Activated CD4-positive, alpha-beta T cell treated with anti-CD3 and anti-CD28 coated beads, Interleukin-2, amount 10 ng/mL, durations not matched to agents 7 days and 5 days (primary cell): ENCODE measurements around the gene SMIM30. TPM values are rescaled to one million over a fixed set of nuclear protein-coding genes. Genes with fewer than 3 reads are reported as not detected.
A peak's percentile ranks its signal among the peaks of the same experiment; 100 is the strongest.
"Not testable (repeated sequence)": the region's sequence is repeated elsewhere in the genome, so short reads cannot be mapped to it uniquely, and the experiment has no call there.

Experiments
- CTCF ChIA-PET: fragments of 350-600 bp; sonication (Branson Sonifier 250); formaldehyde crosslinking; loops from one replicate; lab custom pipeline; 2021; ENCODE audit warnings: antibody characterized with exemption; lab: Charles Lee
- POLR2A ChIA-PET: fragments of 350-600 bp; sonication (Branson Sonifier 250); formaldehyde crosslinking; loops from one replicate; lab custom pipeline; 2021; ENCODE audit warnings: antibody characterized with exemption; lab: Charles Lee
- DNase-seq: peaks from one replicate; pipeline ENCODE4 v3.0.0-alpha.2; 2020
- H3K27ac Mint-ChIP-seq: one replicate; pipeline ENCODE4 v1.8.0; 2021; ENCODE audit warnings: mild to moderate bottlenecking, moderate library complexity, mixed read lengths
- H3K27me3 Mint-ChIP-seq: one replicate; pipeline ENCODE4 v1.8.0; 2021; ENCODE audit warnings: mixed read lengths
- H3K36me3 Mint-ChIP-seq: one replicate; pipeline ENCODE4 v1.8.0; 2021; ENCODE audit warnings: low read depth, mixed read lengths
- H3K4me1 Mint-ChIP-seq: one replicate; pipeline ENCODE4 v1.8.0; 2021; ENCODE audit warnings: mixed read lengths
- H3K4me3 Mint-ChIP-seq: one replicate; pipeline ENCODE4 v1.8.0; 2021; ENCODE audit warnings: mild to moderate bottlenecking, moderate library complexity, mixed read lengths
- H3K9me3 Mint-ChIP-seq: one replicate; pipeline ENCODE4 v1.8.0; 2021; ENCODE audit warnings: mixed read lengths
- total RNA-seq, 2 experiments: library from RNA; stranded (reverse); gene quantifications; one replicate each; pipeline ENCODE4 v1.2.3, GENCODE V29; 2021

The SMIM30 gene
- 10 to 100 TPM; 15.5 to 23.0 TPM for total RNA-seq

GRCh38 chr7:113118074-113118959, at the start of gene SMIM30:
Gene SMIM30 (minus strand): TSS chr7:113118554. CDS start chr7:113117578, 976 bp downstream.
- DNase-seq: peak; percentile 91
- Mint-ChIP-seq H3K4me3 (peak within 1 kb of the TSS; percentile 96), H3K36me3 (peaks cover 7% of the 10 kb centered on the region), H3K4me1 (peaks cover 31% of the 10 kb centered on the region), H3K27me3 (no peaks in the 10 kb centered on the region), H3K9me3 (peaks cover 5% of the 10 kb centered on the region), H3K27ac (peak within 1 kb of the TSS; percentile 96)
- ChIA-PET POLR2A (interaction anchor here (0.6 kb wide), 1 partner anchor 23 kb away, joined by 3 read pairs; no protein-coding TSS in a partner anchor), CTCF (no interaction called here)

- CTCF ChIA-PET, H3K9me3 Mint-ChIP-seq, H3K36me3 Mint-ChIP-seq, H3K4me1 Mint-ChIP-seq, POLR2A ChIA-PET, DNase-seq, H3K27ac Mint-ChIP-seq, H3K27me3 Mint-ChIP-seq, H3K4me3 Mint-ChIP-seq: not testable (repeated sequence)
These were observed 47.8 kb upstream of the SMIM30 start for GRCh38 chr7:113166176-113166575.

- POLR2A ChIA-PET: no interaction called here
- no peak overlapping the region for H3K27ac Mint-ChIP-seq
- H3K36me3 Mint-ChIP-seq: no peaks in the 10 kb centered on the region
- CTCF ChIA-PET: no interaction called here
- no peaks in the 10 kb centered on the region for H3K4me1 Mint-ChIP-seq
- H3K27me3 Mint-ChIP-seq: no peaks in the 10 kb centered on the region
- no peaks in the 10 kb centered on the region for H3K9me3 Mint-ChIP-seq
- no peak overlapping the region for H3K4me3 Mint-ChIP-seq
- no peak for DNase-seq
These were observed 42.7 kb upstream of the SMIM30 start for GRCh38 chr7:113161050-113161449.

GRCh38 chr7:113159746-113160339, 41.5 kb upstream of the SMIM30 start:
- CTCF ChIA-PET: interaction anchor here (1.7 kb wide), 1 partner anchor 10 kb away, joined by 4 read pairs; no protein-coding TSS in a partner anchor
- POLR2A ChIA-PET: no interaction called here
- Mint-ChIP-seq H3K4me3 (no peak overlapping the region), H3K27me3 (peaks cover 1% of the 10 kb centered on the region), H3K27ac (no peak overlapping the region), H3K36me3 (no peaks in the 10 kb centered on the region), H3K4me1 (no peaks in the 10 kb centered on the region), H3K9me3 (no peaks in the 10 kb centered on the region)
- peak; percentile 6 for DNase-seq

- H3K4me1 Mint-ChIP-seq: no peaks in the 10 kb centered on the region
- no peaks in the 10 kb centered on the region for H3K9me3 Mint-ChIP-seq
- POLR2A ChIA-PET: no interaction called here
- H3K36me3 Mint-ChIP-seq: no peaks in the 10 kb centered on the region
- no peak overlapping the region for H3K4me3 Mint-ChIP-seq
- H3K27me3 Mint-ChIP-seq: peaks cover 2% of the 10 kb centered on the region
- H3K27ac Mint-ChIP-seq: no peak overlapping the region
- CTCF ChIA-PET: interaction anchor here (1.7 kb wide), 1 partner anchor 9 kb away, joined by 4 read pairs; no protein-coding TSS in a partner anchor
- DNase-seq: no peak
These were observed 40.4 kb upstream of the SMIM30 start for GRCh38 chr7:113158756-113159155.

GRCh38 chr7:113154117-113154516, 35.8 kb upstream of the SMIM30 start:
- CTCF ChIA-PET: no interaction called here
- Mint-ChIP-seq H3K27me3 (peaks cover 8% of the 10 kb centered on the region), H3K9me3 (no peaks in the 10 kb centered on the region), H3K36me3 (no peaks in the 10 kb centered on the region), H3K27ac (no peak overlapping the region), H3K4me3 (no peak overlapping the region), H3K4me1 (no peaks in the 10 kb centered on the region)
- POLR2A ChIA-PET: no interaction called here
- DNase-seq: no peak

GRCh38 chr7:113144817-113145216, 26.5 kb upstream of the SMIM30 start:
- ChIA-PET CTCF (no interaction called here), POLR2A (no interaction called here)
- Mint-ChIP-seq H3K27me3 (peaks cover 16% of the 10 kb centered on the region), H3K4me1 (no peaks in the 10 kb centered on the region), H3K9me3 (no peaks in the 10 kb centered on the region), H3K4me3 (no peak overlapping the region), H3K27ac (no peak overlapping the region), H3K36me3 (no peaks in the 10 kb centered on the region)
- no peak for DNase-seq

- no peak for DNase-seq
- CTCF ChIA-PET: no interaction called here
- POLR2A ChIA-PET: no interaction called here
- peaks cover 16% of the 10 kb centered on the region for H3K27me3 Mint-ChIP-seq
- no peaks in the 10 kb centered on the region for H3K4me1 Mint-ChIP-seq
- H3K9me3 Mint-ChIP-seq: no peaks in the 10 kb centered on the region
- no peaks in the 10 kb centered on the region for H3K36me3 Mint-ChIP-seq
- H3K4me3 Mint-ChIP-seq: no peak overlapping the region
- no peak overlapping the region for H3K27ac Mint-ChIP-seq
These were observed 25.3 kb upstream of the SMIM30 start for GRCh38 chr7:113143486-113144257.

- no peaks in the 10 kb centered on the region for H3K36me3 Mint-ChIP-seq
- H3K4me3 Mint-ChIP-seq: no peak overlapping the region
- peaks cover 13% of the 10 kb centered on the region for H3K27me3 Mint-ChIP-seq
- H3K9me3 Mint-ChIP-seq: no peaks in the 10 kb centered on the region
- H3K4me1 Mint-ChIP-seq: no peaks in the 10 kb centered on the region
- H3K27ac Mint-ChIP-seq: no peak overlapping the region
- ChIA-PET POLR2A (no interaction called here), CTCF (interaction anchor here (1.1 to 1.7 kb wide), 2 partner anchors 12 to 18 kb away, joined by 3 to 4 read pairs; no protein-coding TSS in a partner anchor)
- no peak for DNase-seq
These were observed 24.2 kb upstream of the SMIM30 start for GRCh38 chr7:113142385-113143119.

- Mint-ChIP-seq H3K27me3 (peaks cover 13% of the 10 kb centered on the region), H3K4me1 (no peaks in the 10 kb centered on the region), H3K4me3 (no peak overlapping the region), H3K27ac (no peak overlapping the region), H3K36me3 (no peaks in the 10 kb centered on the region), H3K9me3 (no peaks in the 10 kb centered on the region)
- no peak for DNase-seq
- ChIA-PET POLR2A (no interaction called here), CTCF (interaction anchor here (1.1 to 1.7 kb wide), 2 partner anchors 12 to 17 kb away, joined by 3 to 4 read pairs; no protein-coding TSS in a partner anchor)
These were observed 23.4 kb upstream of the SMIM30 start for GRCh38 chr7:113141803-113142202.

- ChIA-PET CTCF (interaction anchor here (1.7 kb wide), 1 partner anchor 11 kb away, joined by 4 read pairs; no protein-coding TSS in a partner anchor), POLR2A (no interaction called here)
- Mint-ChIP-seq H3K27me3 (peaks cover 13% of the 10 kb centered on the region), H3K27ac (no peak overlapping the region), H3K9me3 (no peaks in the 10 kb centered on the region), H3K4me1 (no peaks in the 10 kb centered on the region), H3K36me3 (no peaks in the 10 kb centered on the region), H3K4me3 (no peak overlapping the region)
- no peak for DNase-seq
These were observed 22.6 kb upstream of the SMIM30 start for GRCh38 chr7:113140956-113141355.

- H3K4me3 Mint-ChIP-seq: no peak overlapping the region
- ChIA-PET POLR2A (no interaction called here), CTCF (no interaction called here)
- no peaks in the 10 kb centered on the region for H3K9me3 Mint-ChIP-seq
- DNase-seq: no peak
- no peak overlapping the region for H3K27ac Mint-ChIP-seq
- no peaks in the 10 kb centered on the region for H3K4me1 Mint-ChIP-seq
- H3K36me3 Mint-ChIP-seq: no peaks in the 10 kb centered on the region
- H3K27me3 Mint-ChIP-seq: peaks cover 3% of the 10 kb centered on the region
These were observed 18.9 kb upstream of the SMIM30 start for GRCh38 chr7:113137241-113137640.
